ENCODE data around the gene MDFIC.

MDFIC gene

GRCh38 chr7:115005251-115005650 is 83.4 kb downstream of the MDFIC start:
- no peak for DNase-seq

DNA sequence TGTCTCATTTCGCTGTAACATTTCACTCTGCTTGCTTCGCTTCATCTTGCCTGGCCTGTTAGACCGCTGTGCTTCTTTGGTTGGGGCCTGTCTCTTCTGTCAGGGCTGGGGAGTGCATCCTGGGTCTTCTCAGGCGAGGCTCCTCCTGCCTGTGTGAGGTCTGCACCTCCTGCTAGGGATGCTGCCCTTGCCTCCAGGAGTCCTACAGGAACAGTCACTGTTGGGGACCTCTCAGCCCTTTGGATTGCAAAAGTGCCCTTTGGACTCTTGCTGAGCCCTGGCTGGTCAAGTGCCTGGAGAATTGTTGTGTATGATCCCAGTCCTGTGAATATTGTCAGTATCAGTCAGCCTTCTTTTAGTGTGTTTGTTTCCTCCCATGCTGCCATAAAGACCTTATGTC is 84.1 kb downstream of the MDFIC start:
- DNase-seq, result no peak

DNA sequence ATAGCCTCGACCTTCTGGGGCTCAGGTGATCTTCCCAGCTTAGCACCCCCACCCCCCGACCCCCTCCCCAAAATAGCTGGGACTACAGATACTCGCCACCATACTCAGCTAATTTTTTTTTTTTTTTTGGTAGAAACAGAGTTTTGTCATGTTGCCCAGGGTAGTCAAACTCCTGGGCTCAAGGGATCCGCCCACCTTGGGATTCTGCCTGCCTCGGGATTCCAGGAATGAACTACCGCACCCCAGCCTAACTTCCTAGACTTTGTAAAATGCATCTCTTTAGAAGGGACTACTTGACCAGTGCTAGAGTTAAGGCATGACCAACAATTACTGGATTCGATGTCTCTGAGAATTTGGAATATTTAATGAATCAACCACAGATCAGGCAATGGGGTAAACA is 85.9 kb downstream of the MDFIC start:
- DNase-seq, result no peak

DNA sequence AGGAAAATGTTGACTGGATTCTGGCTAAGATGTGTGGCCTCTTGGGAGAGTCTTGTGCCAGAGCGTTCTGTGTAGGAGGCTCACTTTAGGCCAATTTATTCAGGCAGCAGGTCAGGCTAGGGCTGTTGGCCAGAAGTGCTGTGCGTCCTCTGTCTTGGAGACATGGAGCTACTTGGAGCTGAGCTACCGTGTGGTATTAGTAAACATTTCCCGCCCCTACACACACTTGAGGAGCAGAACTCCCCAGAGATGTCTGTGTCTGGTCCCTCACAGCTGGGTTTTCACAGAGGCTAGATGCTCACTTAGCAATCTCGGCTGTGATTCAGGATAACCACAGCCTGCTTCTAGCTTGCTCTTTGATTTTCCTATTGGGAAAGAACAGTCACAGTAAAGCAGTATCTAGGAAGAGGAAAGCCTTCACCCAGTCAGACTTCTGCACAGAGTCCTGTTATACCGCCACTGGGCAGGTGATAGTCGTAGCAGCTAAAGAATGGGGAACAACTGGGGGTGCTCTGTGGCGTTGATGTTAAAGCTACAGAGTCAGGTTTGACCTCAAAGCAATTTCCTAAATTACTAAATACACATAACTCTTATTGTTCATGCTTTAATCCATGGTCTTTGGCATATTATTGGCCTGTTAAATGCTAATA is 86.7 kb downstream of the MDFIC start:
- DNase-seq, result peak in 1 of 2 donors; percentile 6

DNA sequence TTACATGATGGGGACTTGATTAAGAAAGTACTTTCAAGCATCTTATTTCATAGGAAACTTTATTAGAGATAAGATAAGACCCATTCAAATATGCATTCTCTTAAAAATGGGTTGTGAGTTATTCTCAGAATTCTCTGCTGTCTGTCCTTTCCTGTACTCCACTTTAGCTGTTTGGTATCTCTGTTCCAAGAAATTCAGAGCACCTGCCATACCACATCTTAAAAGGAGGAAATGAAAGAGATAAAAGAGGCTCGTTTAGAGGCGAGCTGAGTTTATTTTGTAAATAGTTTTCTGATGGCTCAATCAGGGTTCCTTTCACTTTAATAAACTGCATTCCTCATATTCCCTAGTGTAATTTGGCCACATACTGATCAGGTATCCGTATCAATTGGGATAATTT is 87.2 kb downstream of the MDFIC start:
- DNase-seq, result no peak

DNA sequence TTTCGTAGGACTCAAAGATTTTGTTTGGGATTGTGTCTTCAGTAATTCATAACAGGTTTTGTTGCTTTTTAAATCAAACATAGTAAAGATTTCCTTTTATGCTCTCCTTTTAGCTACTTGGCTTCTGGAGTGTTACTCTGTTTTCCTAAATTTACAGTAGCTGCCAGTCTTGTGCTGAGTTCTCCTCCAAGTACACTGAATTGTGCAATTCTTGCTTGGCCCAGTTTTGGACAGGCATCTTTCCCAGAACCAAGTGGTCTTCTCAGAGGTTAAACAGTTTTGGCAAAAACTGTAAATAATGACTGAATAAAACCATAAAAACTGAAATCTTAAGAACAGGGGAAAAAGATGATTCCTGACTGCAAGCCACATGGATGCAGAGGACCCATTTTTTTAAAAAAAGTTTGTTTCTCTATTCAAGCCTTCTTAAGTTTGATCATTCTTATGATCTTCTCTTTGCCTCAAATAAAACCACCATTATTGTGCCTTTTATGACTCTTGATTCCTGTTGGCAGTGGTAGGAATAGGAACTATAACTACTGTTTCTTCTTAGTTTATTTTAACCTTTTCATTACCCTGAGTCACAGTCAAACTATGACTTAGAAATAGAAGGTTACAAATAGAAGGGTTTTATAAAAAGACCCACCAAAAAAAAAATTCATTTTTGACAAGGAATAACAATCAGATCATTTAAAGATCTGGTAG is 88.0 kb downstream of the MDFIC start:
- no peak for DNase-seq

- no peak for DNase-seq
Observed at GRCh38 chr7:115010441-115010820, 88.5 kb downstream of the MDFIC start.

DNA sequence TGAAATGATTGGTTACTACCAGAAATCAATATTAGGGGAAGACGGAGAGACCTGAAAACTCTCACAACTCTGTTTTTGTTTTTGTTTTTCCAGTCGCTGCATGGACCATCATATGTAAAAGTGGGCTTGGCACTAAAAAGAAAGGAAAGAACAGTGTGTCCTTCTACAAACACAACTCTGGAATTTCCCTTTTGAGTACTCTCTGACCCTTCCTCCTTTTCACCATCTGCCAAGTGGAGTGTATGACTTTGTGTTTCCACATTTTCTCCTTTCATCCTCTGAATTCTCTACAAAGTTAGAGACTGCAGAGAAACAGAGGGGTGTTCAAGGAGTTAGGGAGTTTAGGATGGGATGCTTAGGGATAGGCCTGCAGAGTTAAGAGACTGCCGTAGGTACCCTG is 92.0 kb downstream of the MDFIC start:
- no peak for DNase-seq

- DNase-seq, result no peak
Observed at GRCh38 chr7:115014794-115015193, 92.9 kb downstream of the MDFIC start.

GRCh38 chr7:115015619-115016018 is 93.7 kb downstream of the MDFIC start:
- no peak for DNase-seq

DNA sequence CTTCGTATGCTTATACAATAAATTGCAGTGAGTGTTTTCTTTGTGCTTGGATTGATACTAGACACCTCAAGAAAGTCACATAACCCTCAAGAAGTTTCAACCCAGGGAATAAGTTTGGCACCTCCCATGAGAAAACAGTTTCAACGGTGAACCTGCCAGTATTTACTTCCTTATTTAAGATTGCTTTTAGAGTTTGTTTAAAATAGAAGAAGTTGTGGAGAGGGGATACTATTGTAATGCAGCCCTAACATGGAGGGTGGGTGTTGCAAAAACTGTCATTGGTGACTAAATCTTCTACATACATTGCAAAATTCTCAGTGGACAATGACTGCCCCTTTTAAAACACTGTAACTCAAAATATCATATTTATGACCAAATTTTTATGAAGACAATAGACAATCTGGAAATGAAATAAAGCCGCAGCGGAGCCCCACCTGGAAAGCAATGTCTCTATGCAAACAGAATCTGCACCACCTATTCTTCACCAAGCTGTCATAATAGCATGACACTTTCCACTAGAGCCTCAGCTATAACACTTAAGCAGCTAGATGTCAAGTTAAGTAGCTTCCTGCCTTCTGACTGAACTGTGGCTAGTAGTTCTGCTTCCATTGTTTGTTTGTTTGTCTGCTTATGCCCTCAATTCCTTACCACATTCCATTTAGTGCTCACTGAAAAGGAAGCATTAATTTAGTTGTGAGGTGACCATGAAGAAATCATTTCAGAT is 98.2 kb downstream of the MDFIC start:
- DNase-seq, result no peak

GRCh38 chr7:115023219-115023618 is 101.3 kb downstream of the MDFIC start:
- no peak for DNase-seq

- no peak for DNase-seq
Observed at GRCh38 chr7:115024276-115024675, 102.4 kb downstream of the MDFIC start.

GRCh38 chr7:115032715-115033703 is 111.1 kb downstream of the MDFIC start:
- no peak for DNase-seq

DNA sequence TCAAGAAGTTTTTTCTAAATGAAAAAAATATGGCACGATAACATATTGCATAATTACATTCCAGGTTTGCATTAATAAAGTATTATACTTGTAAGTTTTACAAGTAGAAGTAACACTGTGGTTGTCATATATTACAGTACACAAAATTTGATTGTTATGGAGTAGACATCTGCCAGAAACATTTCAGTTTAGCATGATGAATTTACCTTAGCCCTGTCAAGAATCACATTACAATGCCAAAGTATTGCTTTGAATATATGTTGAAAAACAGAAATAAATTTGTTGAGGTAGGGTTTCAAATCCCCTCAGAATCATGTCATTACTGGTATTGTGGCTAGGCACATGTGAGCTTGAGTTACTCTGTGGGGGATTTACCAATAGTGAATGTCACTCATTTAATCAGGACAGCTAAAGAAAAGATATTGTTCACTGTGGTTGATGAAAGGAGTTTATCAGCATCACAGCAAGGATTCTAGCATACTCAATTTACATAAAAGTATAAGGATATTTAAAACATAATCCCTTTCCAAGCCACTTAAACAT is 112.1 kb downstream of the MDFIC start:
- DNase-seq, result no peak

DNA sequence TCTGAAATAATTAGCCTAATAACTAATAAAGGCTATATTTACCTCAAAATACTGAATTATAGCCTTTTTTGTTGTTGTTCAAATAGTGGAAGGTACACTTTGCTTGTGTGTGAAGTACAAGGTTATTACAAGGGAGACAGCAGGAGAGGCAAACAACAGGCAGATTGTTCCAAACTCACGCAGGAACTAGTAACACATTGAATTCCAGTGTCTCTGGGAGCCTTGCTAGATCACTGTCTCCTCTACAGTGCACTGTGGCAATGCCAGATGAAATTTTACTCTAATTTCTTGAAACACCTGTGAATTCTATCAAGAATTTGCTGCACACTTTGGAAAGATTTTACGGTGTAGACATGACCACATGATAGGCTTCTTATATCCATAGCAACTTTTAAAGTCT is 112.6 kb downstream of the MDFIC start:
- DNase-seq, result no peak

GRCh38 chr7:115037128-115037802 is 115.4 kb downstream of the MDFIC start:
- DNase-seq, result no peak

DNA sequence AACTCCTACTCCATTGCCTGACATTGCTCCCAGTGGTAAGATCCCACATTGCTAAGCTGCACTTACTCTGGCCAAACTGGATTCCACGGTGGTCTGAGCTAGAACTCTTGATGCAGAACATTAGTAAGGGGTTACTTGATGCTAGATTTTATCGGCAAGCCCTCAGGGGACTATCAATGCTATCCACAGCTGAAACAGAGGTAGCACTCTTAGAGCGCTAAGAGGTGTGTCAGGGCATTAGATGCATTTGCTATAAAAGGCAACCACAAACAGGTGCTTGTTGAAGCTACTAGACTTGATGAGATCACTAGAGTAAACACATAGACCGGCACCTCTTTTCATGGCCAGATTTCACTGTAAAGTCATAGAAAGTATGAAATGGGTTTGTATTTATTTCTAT is 116.3 kb downstream of the MDFIC start:
- DNase-seq, result no peak

DNA sequence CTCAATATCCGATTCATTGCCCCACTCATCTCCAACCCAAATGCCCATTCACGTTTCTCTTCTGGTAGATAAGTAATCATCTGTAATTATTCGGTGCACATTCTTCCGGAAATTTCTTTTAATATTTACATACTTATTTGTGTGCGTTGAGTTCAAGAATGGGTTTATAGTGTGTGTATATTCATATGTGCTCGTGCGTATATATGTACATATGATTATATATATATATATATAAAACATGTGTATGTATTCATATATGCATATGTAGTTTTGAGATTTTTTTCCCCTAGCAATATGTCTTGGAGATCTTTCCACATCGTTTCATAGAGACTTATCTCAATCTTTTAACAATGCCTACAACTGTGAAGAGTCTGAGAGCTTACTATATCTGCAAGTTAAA is 118.2 kb downstream of the MDFIC start:
- DNase-seq, result no peak

DNA sequence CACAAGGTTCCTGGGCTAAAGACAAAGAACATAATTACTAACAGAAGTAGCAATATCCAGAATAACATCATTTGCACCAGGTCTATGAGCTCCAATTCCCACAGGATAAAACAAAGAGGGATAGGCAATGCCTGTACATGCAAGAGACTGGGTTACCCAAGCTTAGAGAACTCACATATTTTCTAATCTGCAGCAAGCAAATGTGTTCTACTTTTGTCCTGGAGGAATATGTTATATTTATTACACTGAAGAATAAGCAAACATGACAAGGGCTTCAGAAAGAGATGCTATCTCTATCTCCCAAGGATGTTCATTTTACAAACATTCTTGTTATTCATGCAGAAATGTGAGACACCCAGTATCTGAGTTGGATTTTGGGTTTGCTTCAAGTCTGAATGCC is 118.6 kb downstream of the MDFIC start:
- no peak for DNase-seq

- no peak for DNase-seq
Observed at GRCh38 chr7:115042596-115042995, 120.7 kb downstream of the MDFIC start.

- DNase-seq, result no peak
Observed at GRCh38 chr7:115043605-115044004, 121.7 kb downstream of the MDFIC start.

Measured in activated CD4-positive, alpha-beta T cell treated with anti-CD3 and anti-CD28 coated beads for 4 hours (primary cell).